Right hindlimb (tissue), 1 donor: ENCODE measurements around the gene LATS2.
"Not testable (repeated sequence)": the region's sequence is repeated elsewhere in the genome, so short reads cannot be mapped to it uniquely, and the experiment has no call there.

Source experiments
- DNase-seq: peaks from one replicate; pipeline ENCODE4 v3.0.0-alpha.2; 2018

LATS2 gene

GRCh38 chr13:20989656-20990321, 71.6 kb downstream of the LATS2 start:
- no peak for DNase-seq

- no peak for DNase-seq
Measured at GRCh38 chr13:20988909-20989655, 72.3 kb downstream of the LATS2 start.

GRCh38 chr13:20988033-20988908, 73.1 kb downstream of the LATS2 start:
- DNase-seq: no peak

- no peak for DNase-seq
Measured at GRCh38 chr13:20987599-20987998, 73.8 kb downstream of the LATS2 start.

- DNase-seq: no peak
Measured at GRCh38 chr13:20984879-20985278, 76.5 kb downstream of the LATS2 start.

- no peak for DNase-seq
Measured at GRCh38 chr13:20983386-20983785, 78.0 kb downstream of the LATS2 start.

GRCh38 chr13:20981370-20982095, 79.9 kb downstream of the LATS2 start:
- no peak for DNase-seq

- no peak for DNase-seq
Measured at GRCh38 chr13:20980899-20981298, 80.5 kb downstream of the LATS2 start.

- DNase-seq: no peak
Measured at GRCh38 chr13:20980430-20980829, 81.0 kb downstream of the LATS2 start.

- DNase-seq: no peak
Measured at GRCh38 chr13:20977394-20977793, 84.0 kb downstream of the LATS2 start.

- no peak for DNase-seq
Measured at GRCh38 chr13:20974981-20975585, 86.3 kb downstream of the LATS2 start.

- no peak for DNase-seq
Measured at GRCh38 chr13:20973886-20974425, 87.4 kb downstream of the LATS2 start.

- DNase-seq: no peak
Measured at GRCh38 chr13:20972731-20973130, 88.7 kb downstream of the LATS2 start.

GRCh38 chr13:20969182-20969581, 92.2 kb downstream of the LATS2 start:
- DNase-seq: no peak

- DNase-seq: no peak
Measured at GRCh38 chr13:20968745-20969144, 92.6 kb downstream of the LATS2 start.

- DNase-seq: no peak
Measured at GRCh38 chr13:20967340-20967739, 94.0 kb downstream of the LATS2 start.

- no peak for DNase-seq
Measured at GRCh38 chr13:20964904-20965303, 96.5 kb downstream of the LATS2 start.

- DNase-seq: not testable (repeated sequence)
Measured at GRCh38 chr13:20961663-20962062, 99.7 kb downstream of the LATS2 start.

GRCh38 chr13:20960663-20961309, 100.6 kb downstream of the LATS2 start:
- DNase-seq: no peak

- not testable (repeated sequence) for DNase-seq
Measured at GRCh38 chr13:20957049-20957620, 104.3 kb downstream of the LATS2 start.

- no peak for DNase-seq
Measured at GRCh38 chr13:20955496-20955895, 105.9 kb downstream of the LATS2 start.
